ENCODE data around the gene HSD11B1.

Gene HSD11B1

DNA sequence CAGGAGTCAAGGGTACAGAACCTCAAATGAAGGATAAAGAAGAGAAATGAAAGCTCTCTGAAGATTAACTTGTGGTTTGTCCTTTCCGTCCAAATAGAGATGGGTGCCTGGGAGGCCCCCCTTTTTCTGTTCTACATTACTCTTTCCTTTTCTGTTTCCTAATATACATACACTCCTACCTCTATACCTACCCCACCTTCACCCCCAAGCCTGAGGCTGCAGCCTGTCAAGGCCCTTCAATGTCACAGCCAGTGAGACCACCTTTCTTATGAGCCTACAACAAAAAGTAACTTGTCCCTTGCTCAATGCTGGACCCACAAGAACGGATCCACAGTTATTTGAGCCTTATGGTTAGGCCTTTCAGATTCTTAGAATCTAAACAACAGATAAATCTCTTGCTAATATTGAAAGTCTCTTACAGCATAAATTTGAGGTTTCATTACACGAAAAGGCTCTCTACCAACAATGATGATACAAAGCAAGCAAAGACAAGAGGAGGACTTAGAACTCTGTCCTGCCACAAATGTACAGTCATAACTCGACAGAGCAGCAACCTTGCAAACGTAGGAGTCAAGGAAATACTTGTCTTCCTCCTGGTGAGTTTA, 47.1 kb downstream of the HSD11B1 start:
- H3K9me2 ChIP-seq (replicated peaks; ENCODE audit: insufficient read depth, low read length): no peaks in the 10 kb centered on the region
- no peaks in the 10 kb centered on the region for H3K36me3 ChIP-seq (ENCODE audit: low read length)
- peaks cover 5% of the 10 kb centered on the region; the same call in 1 of the 2 replicates for H3F3A ChIP-seq (ENCODE audit: insufficient read depth)
- TF ChIP-seq, protein P1, sequence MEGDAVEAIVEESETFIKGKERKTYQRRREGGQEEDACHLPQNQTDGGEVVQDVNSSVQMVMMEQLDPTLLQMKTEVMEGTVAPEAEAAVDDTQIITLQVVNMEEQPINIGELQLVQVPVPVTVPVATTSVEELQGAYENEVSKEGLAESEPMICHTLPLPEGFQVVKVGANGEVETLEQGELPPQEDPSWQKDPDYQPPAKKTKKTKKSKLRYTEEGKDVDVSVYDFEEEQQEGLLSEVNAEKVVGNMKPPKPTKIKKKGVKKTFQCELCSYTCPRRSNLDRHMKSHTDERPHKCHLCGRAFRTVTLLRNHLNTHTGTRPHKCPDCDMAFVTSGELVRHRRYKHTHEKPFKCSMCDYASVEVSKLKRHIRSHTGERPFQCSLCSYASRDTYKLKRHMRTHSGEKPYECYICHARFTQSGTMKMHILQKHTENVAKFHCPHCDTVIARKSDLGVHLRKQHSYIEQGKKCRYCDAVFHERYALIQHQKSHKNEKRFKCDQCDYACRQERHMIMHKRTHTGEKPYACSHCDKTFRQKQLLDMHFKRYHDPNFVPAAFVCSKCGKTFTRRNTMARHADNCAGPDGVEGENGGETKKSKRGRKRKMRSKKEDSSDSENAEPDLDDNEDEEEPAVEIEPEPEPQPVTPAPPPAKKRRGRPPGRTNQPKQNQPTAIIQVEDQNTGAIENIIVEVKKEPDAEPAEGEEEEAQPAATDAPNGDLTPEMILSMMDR (IDR thresholded peaks at IDR 0.05; ENCODE audit: insufficient read depth, low read length, poor library complexity, severe bottlenecking): no peak
- no peak for TF ChIP-seq EZH2phosphoT487 (conservative IDR thresholded peaks at IDR 0.05; ENCODE audit: low read length)
- no peaks in the 10 kb centered on the region for H3K27me3 ChIP-seq (ENCODE audit: low read length)
- no peak overlapping the region for H3K27ac ChIP-seq (ENCODE audit: low read depth, low read length)
- H3K9me3 ChIP-seq (ENCODE audit: insufficient read depth, low read length): no peaks in the 10 kb centered on the region
- H3K4me2 ChIP-seq (ENCODE audit: low read depth, low read length, poor library complexity, severe bottlenecking): no peak overlapping the region
- no peak overlapping the region for H3K4me3 ChIP-seq (ENCODE audit: insufficient read depth, low read length, poor library complexity, severe bottlenecking)
- H4K20me1 ChIP-seq (ENCODE audit: low read depth, low read length): no peaks in the 10 kb centered on the region
- H3K79me2 ChIP-seq (ENCODE audit: insufficient read depth, low read length): peaks cover 7% of the 10 kb centered on the region; the same call in 1 of the 2 replicates
- H3K9ac ChIP-seq (ENCODE audit: low read length): no peak overlapping the region
- peak overlapping the region; percentile 38 for H2AFZ ChIP-seq (ENCODE audit: low read depth, low read length, severe bottlenecking)

DNA sequence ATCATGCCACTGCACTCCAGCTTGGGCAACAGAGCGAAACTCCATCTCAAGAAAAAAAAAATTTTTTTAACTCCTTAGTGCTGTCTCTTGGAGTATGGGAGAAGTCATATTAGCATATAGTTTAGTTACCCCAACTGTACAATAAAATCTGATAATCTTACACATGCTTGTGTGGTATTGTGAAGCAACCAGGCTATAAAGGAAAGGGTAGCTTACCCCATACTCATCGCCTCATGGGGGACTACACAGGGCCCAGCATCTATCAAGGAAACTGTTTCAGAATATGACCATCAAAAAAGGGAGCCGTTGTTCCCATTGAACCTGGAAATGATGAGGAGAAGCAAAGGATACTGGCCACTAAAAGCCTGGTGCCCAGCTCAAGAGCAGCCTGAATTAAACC, 48.2 kb downstream of the HSD11B1 start:
- no peak overlapping the region for H3K4me3 ChIP-seq (ENCODE audit: insufficient read depth, low read length, poor library complexity, severe bottlenecking)
- no peak overlapping the region for H3K9ac ChIP-seq (ENCODE audit: low read length)
- H3K4me2 ChIP-seq (ENCODE audit: low read depth, low read length, poor library complexity, severe bottlenecking): no peak overlapping the region
- TF ChIP-seq, protein P1 (IDR thresholded peaks at IDR 0.05; ENCODE audit: insufficient read depth, low read length, poor library complexity, severe bottlenecking): no peak
- TF ChIP-seq EZH2phosphoT487 (conservative IDR thresholded peaks at IDR 0.05; ENCODE audit: low read length): no peak
- H2AFZ ChIP-seq (ENCODE audit: low read depth, low read length, severe bottlenecking): no peak overlapping the region
- H4K20me1 ChIP-seq (ENCODE audit: low read depth, low read length): no peaks in the 10 kb centered on the region
- H3F3A ChIP-seq (ENCODE audit: insufficient read depth): peaks cover 3% of the 10 kb centered on the region; the same call in 1 of the 2 replicates
- H3K36me3 ChIP-seq (ENCODE audit: low read length): no peaks in the 10 kb centered on the region
- peaks cover 15% of the 10 kb centered on the region; the same call in 1 of the 2 replicates for H3K79me2 ChIP-seq (ENCODE audit: insufficient read depth, low read length)
- no peaks in the 10 kb centered on the region for H3K27me3 ChIP-seq (ENCODE audit: low read length)
- no peaks in the 10 kb centered on the region for H3K9me2 ChIP-seq (replicated peaks; ENCODE audit: insufficient read depth, low read length)
- no peak overlapping the region for H3K27ac ChIP-seq (ENCODE audit: low read depth, low read length)
- no peaks in the 10 kb centered on the region for H3K9me3 ChIP-seq (ENCODE audit: insufficient read depth, low read length)

DNA sequence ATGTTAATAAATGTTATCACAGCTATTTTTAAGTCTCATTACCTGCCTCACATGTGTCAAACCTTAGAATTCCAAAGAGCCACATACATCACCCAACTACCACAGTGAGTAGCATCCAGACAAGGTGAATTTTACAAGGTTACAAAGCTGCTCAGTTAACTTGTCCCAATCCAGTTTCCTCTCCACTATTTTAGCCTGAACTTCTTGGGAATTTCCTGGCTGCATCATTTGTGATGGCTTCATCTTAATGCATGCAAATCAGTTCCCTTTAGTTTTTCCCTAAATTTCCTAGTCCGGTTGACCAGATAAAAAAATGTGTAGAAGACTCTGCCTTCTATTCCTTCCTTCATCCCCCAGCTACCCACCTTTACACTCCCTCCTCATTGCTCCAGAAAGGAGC, 50.6 kb downstream of the HSD11B1 start:
- H3F3A ChIP-seq (ENCODE audit: insufficient read depth): no peaks in the 10 kb centered on the region
- no peaks in the 10 kb centered on the region for H4K20me1 ChIP-seq (ENCODE audit: low read depth, low read length)
- H3K9me2 ChIP-seq (replicated peaks; ENCODE audit: insufficient read depth, low read length): no peaks in the 10 kb centered on the region
- H2AFZ ChIP-seq (ENCODE audit: low read depth, low read length, severe bottlenecking): peak overlapping the region; percentile 84
- H3K4me2 ChIP-seq (ENCODE audit: low read depth, low read length, poor library complexity, severe bottlenecking): peak overlapping the region; percentile 86
- peaks cover 20% of the 10 kb centered on the region; the same call in 1 of the 2 replicates for H3K79me2 ChIP-seq (ENCODE audit: insufficient read depth, low read length)
- peak overlapping the region; percentile 25 for H3K4me3 ChIP-seq (ENCODE audit: insufficient read depth, low read length, poor library complexity, severe bottlenecking)
- peak overlapping the region; percentile 81 for H3K27ac ChIP-seq (ENCODE audit: low read depth, low read length)
- no peaks in the 10 kb centered on the region for H3K9me3 ChIP-seq (ENCODE audit: insufficient read depth, low read length)
- no peaks in the 10 kb centered on the region for H3K36me3 ChIP-seq (ENCODE audit: low read length)
- peak overlapping the region; percentile 67 for H3K9ac ChIP-seq (ENCODE audit: low read length)
- H3K27me3 ChIP-seq (ENCODE audit: low read length): no peaks in the 10 kb centered on the region
- no peak for TF ChIP-seq EZH2phosphoT487 (conservative IDR thresholded peaks at IDR 0.05; ENCODE audit: low read length)
- TF ChIP-seq, protein P1 (IDR thresholded peaks at IDR 0.05; ENCODE audit: insufficient read depth, low read length, poor library complexity, severe bottlenecking): no peak

Data from SU-DHL-6 (cell line).